Endothelial cell of umbilical vein (primary cell): ENCODE results near the gene VIM.

Experiments
- CTCF ChIP-seq, 2 donors: IDR thresholded peaks; 1 replicate in 1 of 2; 2 replicates in 1 of 2; pipeline ENCODE4 v1.5.1; 2011; ENCODE audit warnings: low read length in 2 of 2, mild to moderate bottlenecking in 2 of 2, moderate library complexity in 2 of 2, control low read depth in 1 of 2, inconsistent platforms in 1 of 2, low read depth in 1 of 2; ENCODE audit not compliant: insufficient read depth in 1 of 2; ENCODE audit errors: extremely low read depth in 1 of 2
- EZH2 ChIP-seq: IDR thresholded peaks from 2 replicates; pipeline ENCODE4 v1.6.1; 2012; ENCODE audit warnings: borderline replicate concordance, low read depth, mild to moderate bottlenecking, moderate library complexity, low read length, inconsistent platforms; ENCODE audit not compliant: severe bottlenecking
- GATA2 ChIP-seq: IDR thresholded peaks from 2 replicates; pipeline ENCODE4 v1.7.0; 2011; ENCODE audit warnings: low read depth, mild to moderate bottlenecking, moderate library complexity, mixed read lengths, low read length; ENCODE audit not compliant: insufficient read length, insufficient read depth
- JUN ChIP-seq: IDR thresholded peaks from 2 replicates; pipeline ENCODE4 v1.6.1; 2011; ENCODE audit warnings: borderline replicate concordance, low read depth; ENCODE audit not compliant: insufficient read length, insufficient read depth
- MAX ChIP-seq: IDR thresholded peaks from 2 replicates; pipeline ENCODE4 v1.6.1; 2011; ENCODE audit not compliant: insufficient read depth, insufficient read length
- MYC ChIP-seq: IDR thresholded peaks from one replicate; pipeline ENCODE4 v1.6.1; 2011; ENCODE audit warnings: mild to moderate bottlenecking, low read depth, low read length
- POLR2A ChIP-seq: IDR thresholded peaks from 2 replicates; pipeline ENCODE4 v1.6.1; 2012; ENCODE audit warnings: low read depth, mild to moderate bottlenecking, control low read depth, low read length
- POLR2AphosphoS5 ChIP-seq: IDR thresholded peaks from 2 replicates; pipeline ENCODE4 v1.6.1; 2012; ENCODE audit warnings: low read depth, mild to moderate bottlenecking, control low read depth, low read length, moderate library complexity; ENCODE audit not compliant: insufficient read depth

- no peak for TF ChIP-seq CTCF (IDR thresholded peaks at IDR 0.05; ENCODE audit: extremely low read depth in 1 of 2, insufficient read depth in 1 of 2, low read depth in 1 of 2, low read length in 2 of 2)
- no peak for TF ChIP-seq MAX
- TF ChIP-seq POLR2A: no peak
- no peak for TF ChIP-seq JUN
- TF ChIP-seq GATA2: no peak
- no peak for TF ChIP-seq MYC
- no peak for TF ChIP-seq POLR2AphosphoS5
- TF ChIP-seq EZH2: no peak
Observed at GRCh38 chr10:17219024-17219423, 9.0 kb upstream of the VIM start.
